SK-N-SH (cell line): ENCODE data around the gene ACSS2. TPM values are rescaled to one million over a fixed set of nuclear protein-coding genes. Genes with fewer than 3 reads are reported as not detected.
A peak's percentile ranks its signal among the peaks of the same experiment; 100 is the strongest.

Source experiments
- CTCF ChIA-PET: fragments of 300-600, 350-600 bp; formaldehyde crosslinking; extraction: SDS; loops from one replicate; lab custom pipeline; 2021; lab: Yijun Ruan, JAX
- POLR2A ChIA-PET: fragments of 350-600 bp; sonication (Branson Sonifier 250); formaldehyde crosslinking; extraction: SDS; loops from one replicate; lab custom pipeline; 2020; ENCODE audit warnings: antibody characterized with exemption, inconsistent platforms; lab: Yijun Ruan, JAX
- DNase-seq: peaks from one replicate; pipeline ENCODE4 v3.0.0; 2012
- H2AFZ ChIP-seq: fragments of 200-600 bp; sonication (generic); 2 replicates; pipeline ENCODE4 v1.8.1; 2016; ENCODE audit warnings: antibody characterized with exemption, mild to moderate bottlenecking, low read depth
- H3F3A ChIP-seq: fragments of 200-600 bp; sonication (generic); replicated peaks from 2 replicates; pipeline ENCODE3; 2016; ENCODE audit warnings: antibody characterized with exemption, mild to moderate bottlenecking; ENCODE audit not compliant: insufficient read depth
- H3K27ac ChIP-seq, 2 experiments: fragments of 200-500 bp in 1 of 2; fragments of 200-600 bp in 1 of 2; sonication (Bioruptor generic) in 1 of 2; sonication (generic), shearing (Covaris generic) in 1 of 2; 2 replicates each; pipeline versions ENCODE4 v1.5.1 to v1.6.1; 2014 to 2016; ENCODE audit warnings: low read depth in 2 of 2, inconsistent platforms in 1 of 2, low read length in 1 of 2, mild to moderate bottlenecking in 1 of 2, mixed read lengths in 1 of 2
- H3K27me3 ChIP-seq: fragments of 200-600 bp; sonication (generic), shearing (Covaris generic); 2 replicates; pipeline ENCODE4 v1.6.1; 2016; ENCODE audit warnings: mixed run types; ENCODE audit not compliant: insufficient read depth
- H3K36me3 ChIP-seq, 2 experiments: fragments of 200-500 bp in 1 of 2; fragments of 200-600 bp in 1 of 2; sonication (Bioruptor generic) in 1 of 2; sonication (generic) in 1 of 2; replicated peaks in 1 of 2; 2 replicates each; pipeline versions ENCODE3 to v1.5.1; 2014 to 2016; ENCODE audit warnings: low read length in 1 of 2, mild to moderate bottlenecking in 1 of 2; ENCODE audit not compliant: insufficient read depth in 2 of 2, control insufficient read depth in 1 of 2
- H3K4me1 ChIP-seq, 2 experiments: fragments of 200-500 bp in 1 of 2; fragments of 200-600 bp in 1 of 2; sonication (Bioruptor generic) in 1 of 2; sonication (generic), shearing (Covaris generic) in 1 of 2; 2 replicates each; pipeline versions ENCODE4 v1.5.1 to v1.6.1; 2014 to 2016; ENCODE audit warnings: low read depth in 1 of 2, low read length in 1 of 2, mixed run types in 1 of 2; ENCODE audit not compliant: insufficient read depth in 2 of 2, control insufficient read depth in 1 of 2
- H3K4me2 ChIP-seq: fragments of 200-600 bp; sonication (generic), shearing (Covaris generic); 2 replicates; pipeline ENCODE4 v1.6.1; 2017; ENCODE audit warnings: mixed run types
- H3K4me3 ChIP-seq, 2 experiments: fragments of 200-500 bp in 1 of 2; fragments of 200-600 bp in 1 of 2; sonication (Bioruptor generic) in 1 of 2; sonication (generic), shearing (Covaris generic) in 1 of 2; 2 replicates each; pipeline versions ENCODE4 v1.5.1 to v1.8.1; 2014 to 2016; ENCODE audit warnings: low read depth in 2 of 2, inconsistent platforms in 1 of 2, low read length in 1 of 2, mild to moderate bottlenecking in 1 of 2, mixed read lengths in 1 of 2, moderate library complexity in 1 of 2
- H3K79me2 ChIP-seq: fragments of 200-600 bp; sonication (generic); 2 replicates; pipeline ENCODE4 v1.8.1; 2017; ENCODE audit warnings: mild to moderate bottlenecking; ENCODE audit not compliant: insufficient read depth
- H3K9ac ChIP-seq: fragments of 200-600 bp; sonication (generic); 2 replicates; pipeline ENCODE4 v1.6.1; 2017; ENCODE audit warnings: mixed run types
- H3K9me2 ChIP-seq: fragments of 200-600 bp; sonication (generic); 2 replicates; pipeline ENCODE4 v1.6.1; 2017; ENCODE audit warnings: mixed run types
- H3K9me3 ChIP-seq: fragments of 200-600 bp; sonication (generic); 2 replicates; pipeline ENCODE4 v1.6.1; 2017; ENCODE audit warnings: mixed run types, mild to moderate bottlenecking, moderate library complexity
- H4K20me1 ChIP-seq: fragments of 200-600 bp; sonication (generic); 2 replicates; pipeline ENCODE4 v1.6.1; 2017; ENCODE audit warnings: mild to moderate bottlenecking, mixed run types; ENCODE audit not compliant: insufficient read depth
- ELF1 ChIP-seq: IDR thresholded peaks from 2 replicates; pipeline ENCODE4 v1.4.0; 2012
- EP300 ChIP-seq, 2 experiments: IDR thresholded peaks; 2 replicates each; pipeline versions ENCODE4 v1.4.0 to v1.6.1; 2012; ENCODE audit warnings: borderline replicate concordance in 1 of 2, low read depth in 1 of 2, low read length in 1 of 2
- FOXM1 ChIP-seq: IDR thresholded peaks from 2 replicates; pipeline ENCODE4 v1.4.0; 2012; ENCODE audit warnings: low read depth, mild to moderate bottlenecking
- GATA2 ChIP-seq: sonication (generic); formaldehyde crosslinking; IDR thresholded peaks from 2 replicates; pipeline ENCODE4 v1.5.0; 2020; ENCODE audit warnings: mild to moderate bottlenecking, missing genetic modification reagents
- JUND ChIP-seq: IDR thresholded peaks from 2 replicates; pipeline ENCODE4 v1.4.0; 2012
- MEF2A ChIP-seq: IDR thresholded peaks from 2 replicates; pipeline ENCODE4 v1.4.0; 2012; ENCODE audit warnings: low read depth, borderline replicate concordance
- MXI1 ChIP-seq: IDR thresholded peaks from 2 replicates; pipeline ENCODE4 v1.6.1; 2012; ENCODE audit warnings: mild to moderate bottlenecking, low read depth, low read length, improper control_type of control experiment
- NFIC ChIP-seq: IDR thresholded peaks from 2 replicates; pipeline ENCODE4 v1.4.0; 2012; ENCODE audit warnings: borderline replicate concordance
- POLR2AphosphoS5 ChIP-seq: IDR thresholded peaks from 2 replicates; pipeline ENCODE4 v1.6.1; 2012; ENCODE audit warnings: low read depth, low read length
- RAD21 ChIP-seq: IDR thresholded peaks from 2 replicates; pipeline ENCODE4 v1.6.1; 2012; ENCODE audit warnings: mild to moderate bottlenecking, low read length
- RCOR1 ChIP-seq: fragments of 150-350 bp; IDR thresholded peaks from 2 replicates; pipeline ENCODE4 v1.6.1; 2017; ENCODE audit warnings: antibody characterized with exemption, low read length
- TAF1 ChIP-seq: IDR thresholded peaks from 2 replicates; pipeline ENCODE4 v1.6.1; 2012; ENCODE audit warnings: low read depth, mild to moderate bottlenecking, low read length, moderate library complexity, borderline replicate concordance
- TCF12 ChIP-seq: IDR thresholded peaks from 2 replicates; pipeline ENCODE4 v1.4.0; 2012
- TEAD4 ChIP-seq: IDR thresholded peaks from 2 replicates; pipeline ENCODE4 v1.4.0; 2012; ENCODE audit warnings: mild to moderate bottlenecking, borderline replicate concordance; ENCODE audit not compliant: insufficient read depth
- WGBS: methylation state at CpG from one replicate; pipeline ENCODE4 v1.1.6; 2017; ENCODE audit warnings: low lambda C conversion rate; 5-methylcytosine and 5-hydroxymethylcytosine counted together
- polyA plus RNA-seq, 3 experiments: library from polyadenylated mRNA; depleted of rRNA; stranded (reverse); fragments of >200 nt; gene quantifications; 2 replicates each; pipeline ENCODE4 v1.2.3, GENCODE V29; 2012
- TF ChIP-seq, protein P1 (sequence below): fragments of 150-350 bp; IDR thresholded peaks from 2 replicates; pipeline ENCODE4 v1.6.1; 2016; ENCODE audit warnings: mild to moderate bottlenecking, low read depth, low read length
- TF ChIP-seq, protein P2 (sequence below): IDR thresholded peaks from 2 replicates; pipeline ENCODE4 v1.4.0; 2012; ENCODE audit warnings: low read depth, borderline replicate concordance
- TF ChIP-seq, protein P3 (sequence below): fragments of 150-350 bp; IDR thresholded peaks from 2 replicates; pipeline ENCODE4 v1.6.1; 2017; ENCODE audit warnings: antibody characterized with exemption, low read length, low read depth, borderline replicate concordance
- TF ChIP-seq, protein P4 (sequence below): IDR thresholded peaks from 2 replicates; pipeline ENCODE4 v1.4.0; 2012; ENCODE audit warnings: low read depth
- TF ChIP-seq, protein P5 (sequence below): IDR thresholded peaks from 2 replicates; pipeline ENCODE4; 2012

Gene ACSS2
- polyA plus RNA-seq, 1 of the 3 experiments (the other 2 are of a cell fraction), result 25.5 TPM

DNA sequence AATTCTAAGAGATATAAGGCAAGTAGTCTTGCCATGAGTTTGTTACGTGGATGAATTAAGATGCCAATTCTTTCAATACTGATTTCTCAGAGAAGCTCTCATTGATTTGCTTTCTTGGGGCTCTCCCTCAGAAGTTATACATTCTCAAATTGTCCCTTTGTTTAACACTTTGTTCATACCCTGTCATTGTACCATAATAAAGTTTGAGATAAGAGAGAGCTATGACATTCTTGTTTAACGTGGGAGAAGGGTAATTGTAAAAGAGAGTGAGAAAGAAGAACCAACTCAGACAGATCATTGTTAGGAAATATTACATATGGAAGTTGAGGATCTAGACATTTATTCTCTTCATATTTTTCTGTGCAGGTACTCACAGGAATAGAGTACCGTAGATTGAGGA is 19.1 kb downstream of the ACSS2 start:
- CTCF ChIA-PET, result interaction anchor here (1.8 kb wide), 1 partner anchor 22 kb away, joined by 8 read pairs; the partner anchor contains the start of gene GGT7
- Histone ChIP-seq H3K79me2 (0 out of 2 replicates have a peak, but pooled peaks cover 2% of the 10 kb centered on the region), H3K27me3 (no peaks in the 10 kb centered on the region), H3K4me3 (no peak overlapping the region), H3K9ac (no peak overlapping the region), H3K4me1 (peaks cover 4 to 7% of the 10 kb centered on the region in 2 experiments; a peak in 3 of 4 replicates), H3F3A (no peaks in the 10 kb centered on the region), H3K27ac (no peak overlapping the region)
- no peak for DNase-seq
- 88% methylated on average over 3 of the region's 3 CpGs for WGBS
- TF ChIP-seq RAD21, result no peak
- no peak for TF ChIP-seq POLR2AphosphoS5
- TF ChIP-seq, protein P1, sequence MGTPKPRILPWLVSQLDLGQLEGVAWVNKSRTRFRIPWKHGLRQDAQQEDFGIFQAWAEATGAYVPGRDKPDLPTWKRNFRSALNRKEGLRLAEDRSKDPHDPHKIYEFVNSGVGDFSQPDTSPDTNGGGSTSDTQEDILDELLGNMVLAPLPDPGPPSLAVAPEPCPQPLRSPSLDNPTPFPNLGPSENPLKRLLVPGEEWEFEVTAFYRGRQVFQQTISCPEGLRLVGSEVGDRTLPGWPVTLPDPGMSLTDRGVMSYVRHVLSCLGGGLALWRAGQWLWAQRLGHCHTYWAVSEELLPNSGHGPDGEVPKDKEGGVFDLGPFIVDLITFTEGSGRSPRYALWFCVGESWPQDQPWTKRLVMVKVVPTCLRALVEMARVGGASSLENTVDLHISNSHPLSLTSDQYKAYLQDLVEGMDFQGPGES, result no peak
- no peak for TF ChIP-seq FOXM1
- no peak for TF ChIP-seq TEAD4
- TF ChIP-seq, protein P2, sequence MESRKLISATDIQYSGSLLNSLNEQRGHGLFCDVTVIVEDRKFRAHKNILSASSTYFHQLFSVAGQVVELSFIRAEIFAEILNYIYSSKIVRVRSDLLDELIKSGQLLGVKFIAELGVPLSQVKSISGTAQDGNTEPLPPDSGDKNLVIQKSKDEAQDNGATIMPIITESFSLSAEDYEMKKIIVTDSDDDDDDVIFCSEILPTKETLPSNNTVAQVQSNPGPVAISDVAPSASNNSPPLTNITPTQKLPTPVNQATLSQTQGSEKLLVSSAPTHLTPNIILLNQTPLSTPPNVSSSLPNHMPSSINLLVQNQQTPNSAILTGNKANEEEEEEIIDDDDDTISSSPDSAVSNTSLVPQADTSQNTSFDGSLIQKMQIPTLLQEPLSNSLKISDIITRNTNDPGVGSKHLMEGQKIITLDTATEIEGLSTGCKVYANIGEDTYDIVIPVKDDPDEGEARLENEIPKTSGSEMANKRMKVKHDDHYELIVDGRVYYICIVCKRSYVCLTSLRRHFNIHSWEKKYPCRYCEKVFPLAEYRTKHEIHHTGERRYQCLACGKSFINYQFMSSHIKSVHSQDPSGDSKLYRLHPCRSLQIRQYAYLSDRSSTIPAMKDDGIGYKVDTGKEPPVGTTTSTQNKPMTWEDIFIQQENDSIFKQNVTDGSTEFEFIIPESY, result no peak
- TF ChIP-seq GATA2 (CRISPR knock-in tag), result no peak
- no peak for TF ChIP-seq TAF1
- TF ChIP-seq MXI1, result no peak
- no peak for TF ChIP-seq RCOR1
- TF ChIP-seq TCF12, result no peak
- TF ChIP-seq, all 33 proteins: peak for 0
- Histone ChIP-seq H2AFZ (no peak overlapping the region), H4K20me1 (no peaks in the 10 kb centered on the region), H3K9me2 (no peaks in the 10 kb centered on the region), H3K9me3 (no peaks in the 10 kb centered on the region), H3K36me3 (no peaks in the 10 kb centered on the region), H3K4me2 (no peak overlapping the region)
- POLR2A ChIA-PET, result interaction anchor here (0.5 kb wide), 1 partner anchor 12 kb away, joined by 3 read pairs; no protein-coding TSS in a partner anchor

DNA sequence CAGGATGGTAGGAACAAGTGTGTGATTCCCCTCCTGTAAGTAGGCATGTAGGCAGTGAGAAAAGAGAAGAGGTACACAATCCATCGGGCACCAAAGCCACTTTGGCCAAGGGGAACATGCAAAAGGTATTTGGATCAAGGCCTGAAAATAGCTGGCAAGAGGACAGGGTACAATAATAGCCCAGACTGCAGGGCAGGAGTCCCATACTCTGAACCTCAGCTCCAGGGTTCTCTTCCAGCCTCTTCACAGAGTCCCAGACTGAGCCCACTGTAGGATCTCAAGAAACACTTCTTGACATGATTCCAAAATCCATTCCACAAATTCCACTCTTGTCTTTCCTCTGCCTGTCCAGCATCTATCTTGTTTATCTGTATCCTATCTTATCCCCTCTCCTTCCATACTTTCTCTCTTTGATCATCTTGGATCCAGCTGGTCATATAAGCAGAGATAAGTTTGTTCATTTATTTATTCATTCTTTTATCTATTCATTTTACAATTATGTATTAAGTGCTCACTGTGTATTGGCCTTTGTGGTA is 19.7 kb downstream of the ACSS2 start:
- Histone ChIP-seq H3K4me2 (no peak overlapping the region), H4K20me1 (no peaks in the 10 kb centered on the region), H2AFZ (no peak overlapping the region), H3K36me3 (no peaks in the 10 kb centered on the region), H3K9ac (no peak overlapping the region), H3K4me1 (peaks cover 4 to 7% of the 10 kb centered on the region in 2 experiments; a peak in 3 of 4 replicates), H3K27me3 (no peaks in the 10 kb centered on the region), H3K9me3 (no peaks in the 10 kb centered on the region), H3K27ac (peak overlapping the region in 1 of 2 experiments; percentile 8; a peak in 1 of 4 replicates), H3K4me3 (no peak overlapping the region; a peak in 1 of 4 replicates), H3K79me2 (0 out of 2 replicates have a peak, but pooled peaks cover 2% of the 10 kb centered on the region), H3K9me2 (no peaks in the 10 kb centered on the region), H3F3A (no peaks in the 10 kb centered on the region)
- POLR2A ChIA-PET, result interaction anchor here (0.5 kb wide), 1 partner anchor 11 kb away, joined by 3 read pairs; no protein-coding TSS in a partner anchor
- no peak for DNase-seq
- CTCF ChIA-PET, result interaction anchor here (0.6 to 1.8 kb wide), 2 partner anchors 23 to 1218 kb away, joined by 3 to 8 read pairs; partner anchors contain the start of gene GGT7
- TF ChIP-seq, protein P3, sequence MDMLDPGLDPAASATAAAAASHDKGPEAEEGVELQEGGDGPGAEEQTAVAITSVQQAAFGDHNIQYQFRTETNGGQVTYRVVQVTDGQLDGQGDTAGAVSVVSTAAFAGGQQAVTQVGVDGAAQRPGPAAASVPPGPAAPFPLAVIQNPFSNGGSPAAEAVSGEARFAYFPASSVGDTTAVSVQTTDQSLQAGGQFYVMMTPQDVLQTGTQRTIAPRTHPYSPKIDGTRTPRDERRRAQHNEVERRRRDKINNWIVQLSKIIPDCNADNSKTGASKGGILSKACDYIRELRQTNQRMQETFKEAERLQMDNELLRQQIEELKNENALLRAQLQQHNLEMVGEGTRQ, result no peak
- no peak for TF ChIP-seq MEF2A
- 0 out of 2 replicates have a peak, but pooled peaks have one; percentile 19 for TF ChIP-seq TEAD4
- TF ChIP-seq, protein P4, sequence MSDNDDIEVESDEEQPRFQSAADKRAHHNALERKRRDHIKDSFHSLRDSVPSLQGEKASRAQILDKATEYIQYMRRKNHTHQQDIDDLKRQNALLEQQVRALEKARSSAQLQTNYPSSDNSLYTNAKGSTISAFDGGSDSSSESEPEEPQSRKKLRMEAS, result no peak
- peak; percentile 44; the same call in 1 of the 2 replicates for TF ChIP-seq POLR2AphosphoS5
- TF ChIP-seq, protein P5, sequence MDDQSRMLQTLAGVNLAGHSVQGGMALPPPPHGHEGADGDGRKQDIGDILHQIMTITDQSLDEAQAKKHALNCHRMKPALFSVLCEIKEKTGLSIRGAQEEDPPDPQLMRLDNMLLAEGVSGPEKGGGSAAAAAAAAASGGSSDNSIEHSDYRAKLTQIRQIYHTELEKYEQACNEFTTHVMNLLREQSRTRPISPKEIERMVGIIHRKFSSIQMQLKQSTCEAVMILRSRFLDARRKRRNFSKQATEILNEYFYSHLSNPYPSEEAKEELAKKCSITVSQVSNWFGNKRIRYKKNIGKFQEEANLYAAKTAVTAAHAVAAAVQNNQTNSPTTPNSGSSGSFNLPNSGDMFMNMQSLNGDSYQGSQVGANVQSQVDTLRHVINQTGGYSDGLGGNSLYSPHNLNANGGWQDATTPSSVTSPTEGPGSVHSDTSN, result peak; percentile 80
- peak; percentile 72 for TF ChIP-seq TCF12
- TF ChIP-seq EP300 (IDR thresholded peaks at IDR 0.05; ENCODE audit: borderline replicate concordance in 1 of 2, low read depth in 1 of 2, low read length in 1 of 2), result peak in 1 of 2 experiments; percentile 12; a peak in 1 of 4 replicates
- TF ChIP-seq ELF1, result no peak
- peak; percentile 32; the same call in 1 of the 2 replicates for TF ChIP-seq JUND
- TF ChIP-seq NFIC, result peak; percentile 70
- 75% methylated on average over 1 of the region's 1 CpG for WGBS
